OCI-LY1 (cell line): Measurements from ENCODE around the gene CXCL17.

Experiments used
- EZH2 ChIP-seq: fragments of 200-600 bp; sonication (generic), shearing (Covaris generic); IDR thresholded peaks from 2 replicates; pipeline ENCODE4 v1.8.0; 2017; ENCODE audit warnings: borderline replicate concordance, mixed run types, mild to moderate bottlenecking, antibody characterized with exemption, low read length, moderate library complexity, mixed read lengths
- TF ChIP-seq, protein P1 (sequence below): fragments of 200-600 bp; sonication (generic), shearing (Covaris generic); IDR thresholded peaks from 2 replicates; pipeline ENCODE4 v1.5.1; 2017; ENCODE audit warnings: mild to moderate bottlenecking, antibody characterized with exemption, low read length, moderate library complexity, mixed read lengths

DNA sequence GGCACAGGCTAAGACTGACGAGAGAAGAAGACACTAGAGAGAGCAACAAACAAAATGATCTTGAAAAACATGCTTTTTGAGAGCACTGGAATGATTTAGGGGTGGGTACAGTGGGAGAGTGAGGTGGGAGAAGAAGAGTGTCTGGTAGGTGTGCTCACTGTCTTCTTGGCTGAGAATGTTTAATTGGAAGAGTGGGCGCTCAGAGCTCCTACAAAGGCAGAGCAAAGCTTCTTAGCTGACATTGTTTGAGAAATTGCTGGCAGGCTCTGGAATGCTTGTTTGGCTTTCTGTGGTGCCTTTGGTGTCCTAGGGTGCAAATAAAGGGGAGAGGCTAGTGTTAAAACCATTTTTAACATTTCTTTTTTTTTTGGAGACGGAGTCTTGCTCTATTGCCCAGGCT lies 14.1 kb downstream of the CXCL17 start:
- TF ChIP-seq, protein P1, sequence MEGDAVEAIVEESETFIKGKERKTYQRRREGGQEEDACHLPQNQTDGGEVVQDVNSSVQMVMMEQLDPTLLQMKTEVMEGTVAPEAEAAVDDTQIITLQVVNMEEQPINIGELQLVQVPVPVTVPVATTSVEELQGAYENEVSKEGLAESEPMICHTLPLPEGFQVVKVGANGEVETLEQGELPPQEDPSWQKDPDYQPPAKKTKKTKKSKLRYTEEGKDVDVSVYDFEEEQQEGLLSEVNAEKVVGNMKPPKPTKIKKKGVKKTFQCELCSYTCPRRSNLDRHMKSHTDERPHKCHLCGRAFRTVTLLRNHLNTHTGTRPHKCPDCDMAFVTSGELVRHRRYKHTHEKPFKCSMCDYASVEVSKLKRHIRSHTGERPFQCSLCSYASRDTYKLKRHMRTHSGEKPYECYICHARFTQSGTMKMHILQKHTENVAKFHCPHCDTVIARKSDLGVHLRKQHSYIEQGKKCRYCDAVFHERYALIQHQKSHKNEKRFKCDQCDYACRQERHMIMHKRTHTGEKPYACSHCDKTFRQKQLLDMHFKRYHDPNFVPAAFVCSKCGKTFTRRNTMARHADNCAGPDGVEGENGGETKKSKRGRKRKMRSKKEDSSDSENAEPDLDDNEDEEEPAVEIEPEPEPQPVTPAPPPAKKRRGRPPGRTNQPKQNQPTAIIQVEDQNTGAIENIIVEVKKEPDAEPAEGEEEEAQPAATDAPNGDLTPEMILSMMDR = no peak
- TF ChIP-seq EZH2 = no peak
